Panc1 (cell line): ENCODE results near the gene CCSER2.

Source experiments
- TCF7L2 ChIP-seq: IDR thresholded peaks from 2 replicates; pipeline ENCODE4 v1.6.1; 2011; ENCODE audit warnings: mild to moderate bottlenecking, low read depth, low read length, inconsistent platforms
- TF ChIP-seq, protein P1 (sequence below), 2 experiments: IDR thresholded peaks; 2 replicates each; pipeline ENCODE4 v1.6.1; 2011 to 2012; ENCODE audit warnings: low read depth in 2 of 2, control low read depth in 1 of 2, low read length in 1 of 2, mild to moderate bottlenecking in 1 of 2, moderate library complexity in 1 of 2; ENCODE audit not compliant: insufficient read depth in 1 of 2

DNA sequence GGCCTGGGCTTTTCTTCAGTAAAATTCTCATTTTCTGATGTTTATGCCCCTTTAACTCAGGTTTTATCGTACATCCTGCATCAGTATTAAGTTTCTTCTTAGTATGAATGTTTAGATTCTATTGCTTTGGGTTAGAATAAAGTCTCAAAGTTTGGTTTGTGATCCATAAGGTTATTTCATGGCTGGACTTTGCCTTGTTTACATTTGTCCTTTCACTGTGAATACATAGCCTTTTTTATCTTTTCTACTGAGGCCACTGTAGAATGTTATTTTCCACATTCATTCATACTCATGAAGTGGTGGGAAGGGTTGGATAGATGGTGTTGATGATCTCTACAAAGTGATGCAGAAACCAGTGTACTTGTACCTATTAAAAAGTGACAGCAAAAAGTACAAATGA lies 59.8 kb downstream of the CCSER2 start:
- TF ChIP-seq, protein P1, sequence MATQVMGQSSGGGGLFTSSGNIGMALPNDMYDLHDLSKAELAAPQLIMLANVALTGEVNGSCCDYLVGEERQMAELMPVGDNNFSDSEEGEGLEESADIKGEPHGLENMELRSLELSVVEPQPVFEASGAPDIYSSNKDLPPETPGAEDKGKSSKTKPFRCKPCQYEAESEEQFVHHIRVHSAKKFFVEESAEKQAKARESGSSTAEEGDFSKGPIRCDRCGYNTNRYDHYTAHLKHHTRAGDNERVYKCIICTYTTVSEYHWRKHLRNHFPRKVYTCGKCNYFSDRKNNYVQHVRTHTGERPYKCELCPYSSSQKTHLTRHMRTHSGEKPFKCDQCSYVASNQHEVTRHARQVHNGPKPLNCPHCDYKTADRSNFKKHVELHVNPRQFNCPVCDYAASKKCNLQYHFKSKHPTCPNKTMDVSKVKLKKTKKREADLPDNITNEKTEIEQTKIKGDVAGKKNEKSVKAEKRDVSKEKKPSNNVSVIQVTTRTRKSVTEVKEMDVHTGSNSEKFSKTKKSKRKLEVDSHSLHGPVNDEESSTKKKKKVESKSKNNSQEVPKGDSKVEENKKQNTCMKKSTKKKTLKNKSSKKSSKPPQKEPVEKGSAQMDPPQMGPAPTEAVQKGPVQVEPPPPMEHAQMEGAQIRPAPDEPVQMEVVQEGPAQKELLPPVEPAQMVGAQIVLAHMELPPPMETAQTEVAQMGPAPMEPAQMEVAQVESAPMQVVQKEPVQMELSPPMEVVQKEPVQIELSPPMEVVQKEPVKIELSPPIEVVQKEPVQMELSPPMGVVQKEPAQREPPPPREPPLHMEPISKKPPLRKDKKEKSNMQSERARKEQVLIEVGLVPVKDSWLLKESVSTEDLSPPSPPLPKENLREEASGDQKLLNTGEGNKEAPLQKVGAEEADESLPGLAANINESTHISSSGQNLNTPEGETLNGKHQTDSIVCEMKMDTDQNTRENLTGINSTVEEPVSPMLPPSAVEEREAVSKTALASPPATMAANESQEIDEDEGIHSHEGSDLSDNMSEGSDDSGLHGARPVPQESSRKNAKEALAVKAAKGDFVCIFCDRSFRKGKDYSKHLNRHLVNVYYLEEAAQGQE (IDR thresholded peaks at IDR 0.05; ENCODE audit: insufficient read depth in 1 of 2, low read depth in 2 of 2, low read length in 1 of 2) = no peak
- TF ChIP-seq TCF7L2 = no peak
